CD1c-positive myeloid dendritic cell (primary cell): ENCODE measurements around the gene SPHKAP.
"Not testable (repeated sequence)": the region's sequence is repeated elsewhere in the genome, so short reads cannot be mapped to it uniquely, and the experiment has no call there.

Experiments used
- DNase-seq: peaks from one replicate; pipeline ENCODE4 v3.0.0-alpha.2; 2016; ENCODE audit errors: extremely low spot score

Gene SPHKAP

GRCh38 chr2:228037915-228038314 lies 143.6 kb downstream of the SPHKAP start:
- no peak for DNase-seq

DNA sequence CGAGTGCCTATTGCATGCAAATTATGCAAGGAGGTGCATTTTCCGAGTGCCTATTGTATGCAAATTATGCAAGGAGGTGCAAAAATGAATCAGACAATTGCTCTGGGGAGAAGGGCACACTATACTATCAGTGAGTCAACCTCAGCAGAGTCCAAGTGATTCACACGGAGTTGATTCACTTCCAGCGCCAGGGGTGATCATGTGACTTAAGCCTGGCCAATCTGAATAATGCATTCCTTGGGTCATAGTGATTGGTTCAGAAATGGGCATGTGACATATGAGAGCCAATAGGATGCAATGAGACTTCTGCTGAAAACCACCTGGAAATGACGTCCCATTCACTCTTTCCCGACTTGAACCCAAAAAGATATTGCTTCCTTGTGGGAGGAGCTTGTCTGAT lies 157.9 kb downstream of the SPHKAP start:
- DNase-seq: no peak

GRCh38 chr2:228018311-228018710 lies 163.2 kb downstream of the SPHKAP start:
- DNase-seq: no peak

DNA sequence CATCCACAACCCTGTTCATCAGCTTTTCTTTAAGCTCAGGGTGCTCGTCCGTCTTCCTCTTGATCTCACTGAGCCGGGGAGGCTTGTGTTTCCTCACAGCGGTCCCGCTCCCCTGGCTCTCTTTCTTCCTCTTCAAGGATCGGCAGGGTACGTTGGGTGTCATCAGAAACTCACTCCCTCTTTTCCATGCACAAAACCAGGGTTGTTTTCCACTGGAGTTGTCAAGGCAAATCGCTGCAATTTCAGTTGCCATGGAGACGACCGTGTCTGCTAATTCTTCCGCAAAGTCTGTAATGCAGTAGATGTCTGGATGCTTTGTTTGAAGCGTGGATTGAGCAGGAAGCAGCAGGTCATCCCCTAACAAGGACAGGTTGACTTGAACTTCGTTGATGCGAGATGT lies 163.7 kb downstream of the SPHKAP start:
- DNase-seq: no peak

- no peak for DNase-seq
Observed at GRCh38 chr2:228016402-228016801, 165.1 kb downstream of the SPHKAP start.

GRCh38 chr2:228015741-228016140 lies 165.7 kb downstream of the SPHKAP start:
- no peak for DNase-seq

GRCh38 chr2:227996366-227996765 lies 185.1 kb downstream of the SPHKAP start:
- no peak for DNase-seq

DNA sequence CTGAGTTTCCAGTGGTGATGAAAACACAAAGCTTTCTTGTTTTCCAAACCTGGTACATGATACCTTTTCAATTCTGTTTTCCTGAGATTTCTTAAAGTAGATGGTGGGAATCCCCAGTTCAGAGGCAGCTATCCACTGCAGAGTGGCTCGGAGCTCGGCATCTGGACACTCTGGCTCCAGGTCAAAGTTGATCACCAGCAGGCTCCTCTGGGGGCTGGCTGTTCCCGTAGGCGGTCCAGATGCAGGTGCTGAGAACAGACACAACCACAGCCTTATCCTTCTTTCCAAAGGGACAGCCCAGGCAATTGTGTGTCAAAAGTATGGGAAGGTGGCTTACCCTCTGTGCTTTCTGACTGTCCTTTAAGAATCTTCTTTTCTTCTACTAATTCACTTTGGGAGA lies 190.6 kb downstream of the SPHKAP start:
- DNase-seq: no peak

DNA sequence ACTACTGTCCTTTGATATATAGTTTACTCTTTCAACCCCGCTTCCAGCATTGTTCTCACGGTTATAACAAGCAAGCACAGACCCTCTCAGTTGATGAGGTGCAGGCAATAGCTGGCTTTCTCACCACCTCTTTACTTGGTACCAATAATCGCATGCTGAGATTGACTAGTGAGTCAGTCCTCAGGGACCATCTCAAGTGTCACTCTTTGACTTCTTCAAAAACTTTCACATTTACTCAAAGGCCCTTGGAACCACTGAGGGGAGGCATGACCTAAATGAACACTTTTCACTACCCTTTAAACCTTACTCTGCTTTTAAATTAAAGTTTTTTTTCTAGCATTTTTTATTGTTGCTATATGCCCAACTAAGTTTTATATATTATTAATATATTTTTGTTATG lies 208.2 kb downstream of the SPHKAP start:
- no peak for DNase-seq

DNA sequence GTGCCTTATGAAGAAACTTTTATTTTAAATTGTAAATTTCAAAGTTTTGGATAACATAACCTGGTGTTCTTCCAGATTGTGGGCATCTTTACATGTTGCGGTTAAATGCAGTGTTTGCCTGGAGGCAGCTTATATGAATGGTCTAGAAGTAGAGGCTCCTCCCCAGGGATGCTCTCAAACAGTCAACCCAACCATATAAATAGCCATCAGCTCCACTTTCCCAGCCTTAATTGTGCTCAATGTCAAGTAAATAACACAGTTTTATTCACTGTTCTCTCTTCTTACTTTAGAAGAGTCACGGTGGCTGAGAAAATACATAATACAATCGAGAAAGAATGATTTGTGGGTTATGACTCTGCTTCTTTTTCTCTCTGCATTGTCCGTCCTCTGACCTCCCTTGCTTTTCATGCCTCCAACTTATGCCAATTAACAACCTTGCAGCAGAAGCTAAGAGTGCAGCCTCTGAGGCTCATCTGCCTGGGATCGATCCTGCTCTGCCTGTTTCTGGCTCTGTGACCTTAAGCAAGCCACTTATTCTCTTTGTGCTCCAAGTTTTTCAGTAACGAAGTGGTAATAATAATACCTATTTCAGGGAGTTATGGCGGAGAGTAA lies 209.8 kb downstream of the SPHKAP start:
- no peak for DNase-seq

DNA sequence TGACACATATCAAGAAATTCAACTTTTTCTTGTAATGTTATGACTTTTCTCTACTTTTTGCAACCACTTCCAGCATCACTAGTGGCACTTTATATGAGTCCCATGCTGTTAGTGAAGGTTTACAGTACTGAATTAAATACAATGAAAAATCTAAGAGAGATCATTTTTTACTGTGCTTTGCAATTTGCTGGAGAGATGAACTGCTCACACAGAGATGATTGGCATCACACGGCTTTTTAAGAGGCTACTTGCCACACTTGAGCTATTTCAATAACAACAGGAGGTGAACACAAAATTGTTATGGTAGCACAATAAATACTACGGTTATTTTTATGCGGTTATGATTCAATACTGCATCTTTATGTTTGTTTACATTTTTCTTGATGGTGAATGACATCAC lies 221.2 kb downstream of the SPHKAP start:
- no peak for DNase-seq

DNA sequence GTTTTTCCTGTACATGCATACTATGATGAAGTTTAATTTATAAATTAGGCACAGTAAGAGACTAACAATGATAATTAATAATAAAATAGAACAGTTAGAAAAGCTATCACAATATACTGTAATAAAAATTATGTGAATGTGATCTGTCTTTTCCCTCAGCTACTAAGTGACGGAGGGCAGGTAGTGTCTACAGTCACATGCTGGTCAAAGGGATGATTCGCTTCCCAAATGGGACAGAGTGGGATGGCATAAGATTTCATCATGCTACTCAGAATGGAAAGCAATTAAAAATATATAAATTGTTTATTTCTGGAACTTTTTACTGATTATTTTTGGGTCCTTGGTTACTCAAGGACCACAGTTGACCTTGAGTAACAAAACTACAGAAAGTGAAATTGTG lies 238.5 kb downstream of the SPHKAP start:
- no peak for DNase-seq

GRCh38 chr2:227942021-227942420 lies 239.5 kb downstream of the SPHKAP start:
- DNase-seq: no peak

GRCh38 chr2:227939271-227940027 lies 242.0 kb downstream of the SPHKAP start:
- DNase-seq: no peak

- DNase-seq: not testable (repeated sequence)
Observed at GRCh38 chr2:227936249-227936648, 245.2 kb downstream of the SPHKAP start.

DNA sequence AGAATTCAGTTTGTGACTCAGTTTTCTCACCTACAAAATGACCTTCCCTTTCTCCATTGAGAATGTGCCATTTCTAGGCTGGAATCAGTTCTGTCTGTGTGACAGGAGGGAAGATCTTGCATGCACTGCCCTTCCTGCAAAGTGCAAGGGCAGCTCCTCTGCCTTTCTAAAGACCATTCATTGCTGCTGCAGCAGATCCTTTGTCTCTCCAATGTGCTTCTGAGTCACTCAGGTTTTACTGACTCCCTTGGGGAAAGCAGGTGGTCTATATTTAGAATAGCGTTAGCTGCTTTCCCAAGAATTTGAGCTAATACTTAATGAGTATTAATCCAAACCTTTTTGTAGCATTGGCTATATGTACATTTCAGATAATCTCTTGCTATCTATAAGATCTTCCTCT lies 247.6 kb downstream of the SPHKAP start:
- DNase-seq: no peak

GRCh38 chr2:227932403-227932802 lies 249.1 kb downstream of the SPHKAP start:
- DNase-seq: no peak

GRCh38 chr2:227932001-227932400 lies 249.5 kb downstream of the SPHKAP start:
- no peak for DNase-seq
